ENCODE results near the gene SLC51B. TPM values are rescaled to one million over a fixed set of nuclear protein-coding genes. Genes with fewer than 3 reads are reported as not detected.

SLC51B gene
- total RNA-seq, 2 experiments from 2014 or later, result not detected

Other genes with a start within 250 kb of the SLC51B start
- 10 to 100 TPM; 46.1 to 49.1 TPM for gene PIF1, start 219.7 kb upstream of the SLC51B start, total RNA-seq
- gene PLEKHO2, start 203.5 kb upstream of the SLC51B start, total RNA-seq, result 10 to 100 TPM; 32.9 to 33.1 TPM
- 10 to 100 TPM; 14.2 to 15.1 TPM for gene ANKDD1A, start 133.5 kb upstream of the SLC51B start, total RNA-seq
- gene SPG21, start 55.5 kb upstream of the SLC51B start, total RNA-seq, result 10 to 100 TPM; 55.6 to 57.2 TPM
- gene MTFMT, start 15.7 kb upstream of the SLC51B start, total RNA-seq, result 10 to 100 TPM; 13.3 to 15.5 TPM
- not detected for gene RASL12, start 22.6 kb downstream of the SLC51B start, total RNA-seq
- not detected for gene KBTBD13, start 31.4 kb downstream of the SLC51B start, total RNA-seq
- gene UBAP1L, start 69.8 kb downstream of the SLC51B start, total RNA-seq, result 1 to 10 TPM; 3.0 to 3.3 TPM
- 10 to 100 TPM; 37.8 to 38.9 TPM for gene PDCD7, start 88.4 kb downstream of the SLC51B start, total RNA-seq
- gene CLPX, start 140.0 kb downstream of the SLC51B start, total RNA-seq, result 10 to 100 TPM; 48.5 to 57.8 TPM
- gene CILP, start 166.1 kb downstream of the SLC51B start, total RNA-seq, result not detected
- gene PARP16, start 241.5 kb downstream of the SLC51B start, total RNA-seq, result 10 to 100 TPM; 14.9 to 15.7 TPM

All from activated CD4-positive, alpha-beta memory T cell treated with anti-CD3 and anti-CD28 coated beads, Interleukin-2, amount 10 ng/mL, durations not matched to agents 7 days and 5 days (primary cell).